GM19035 (cell line): ENCODE measurements around the gene ZNF564.
"Not testable (repeated sequence)": the region's sequence is repeated elsewhere in the genome, so short reads cannot be mapped to it uniquely, and the experiment has no call there.

Experiments used
- ATAC-seq: cut with Tn5 transposase; IDR thresholded peaks from one replicate; pipeline ENCODE4 v1.9.1; 2021; ENCODE audit not compliant: unreplicated experiment

The ZNF564 gene

DNA sequence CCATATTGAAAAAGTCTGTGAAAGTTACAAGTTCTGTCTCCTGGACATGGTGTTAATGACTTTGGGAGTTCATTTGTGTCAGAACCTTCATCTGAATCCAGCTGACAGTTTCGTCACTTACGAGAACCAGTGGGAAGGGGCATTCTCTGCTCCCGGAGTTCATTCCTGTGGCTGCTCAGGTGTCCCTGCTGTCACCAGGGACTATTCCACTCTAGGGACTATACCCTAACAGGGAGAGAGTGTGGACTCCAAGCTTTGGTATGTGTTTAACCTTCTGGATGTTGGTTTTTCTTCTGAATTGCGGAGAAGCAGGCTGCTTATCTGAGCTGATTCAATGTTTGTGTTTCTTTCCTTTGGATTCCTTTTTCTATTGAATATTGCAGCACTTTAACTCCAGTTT lies 54.2 kb downstream of the ZNF564 start:
- ATAC-seq = no peak

DNA sequence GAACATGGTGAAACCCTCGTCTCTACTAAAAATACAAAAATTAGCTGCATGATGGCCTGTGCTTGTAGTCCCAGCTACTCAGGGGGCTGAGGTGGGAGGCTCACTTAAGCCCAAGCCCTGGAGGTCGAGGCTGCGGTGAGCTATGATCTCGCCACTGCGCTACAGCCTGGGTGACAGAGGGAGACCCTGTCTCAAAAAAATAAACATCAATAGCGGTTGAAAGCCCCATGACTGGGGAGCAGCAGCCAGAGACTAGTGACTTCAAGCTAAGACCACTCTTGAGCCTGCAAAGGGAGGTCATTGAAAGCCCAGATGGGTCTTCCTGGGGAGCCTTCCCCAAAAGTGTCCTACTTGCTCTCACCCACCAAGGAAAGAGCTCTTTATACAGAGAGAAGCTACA lies 54.8 kb downstream of the ZNF564 start:
- no peak for ATAC-seq

DNA sequence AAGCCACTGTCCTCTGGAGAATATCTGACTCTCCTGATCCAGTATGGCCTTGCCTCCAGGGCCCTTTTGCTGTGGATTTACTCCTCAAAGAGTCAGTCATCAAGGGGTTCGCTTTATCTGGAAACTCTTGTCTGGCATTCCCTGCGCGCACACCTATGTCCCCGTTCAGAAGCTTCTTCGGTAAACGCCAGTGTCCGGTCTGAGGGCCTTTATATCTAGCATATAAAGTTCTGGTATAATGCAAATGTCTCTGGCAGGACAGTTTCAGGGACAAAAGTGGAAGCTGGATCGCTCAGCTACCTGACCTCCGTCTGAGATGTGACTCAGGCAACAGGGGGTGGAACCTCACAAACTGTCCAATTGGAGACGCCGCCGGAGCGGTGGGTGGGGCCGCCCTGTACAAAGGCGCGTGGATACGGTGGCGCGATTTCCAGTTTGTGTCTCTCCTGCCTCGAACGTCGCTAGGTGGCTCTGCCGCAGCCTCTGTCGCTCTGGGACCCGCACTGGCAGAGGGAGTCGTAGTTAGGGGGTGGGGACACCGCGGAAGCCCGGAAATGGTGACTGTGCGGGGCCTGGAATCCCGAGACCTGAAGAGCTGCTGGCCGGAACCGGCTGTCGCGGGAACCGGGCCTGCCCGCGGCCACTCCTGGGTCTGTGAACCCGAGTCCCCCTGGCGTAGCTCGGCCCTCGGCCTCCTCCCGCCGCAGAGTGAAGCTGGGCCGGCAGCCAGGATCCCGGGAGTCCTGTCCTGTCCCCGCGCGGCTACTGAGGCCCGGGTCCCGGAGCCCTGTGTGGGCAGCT lies 56.1 kb downstream of the ZNF564 start:
- peak; percentile 83 for ATAC-seq

DNA sequence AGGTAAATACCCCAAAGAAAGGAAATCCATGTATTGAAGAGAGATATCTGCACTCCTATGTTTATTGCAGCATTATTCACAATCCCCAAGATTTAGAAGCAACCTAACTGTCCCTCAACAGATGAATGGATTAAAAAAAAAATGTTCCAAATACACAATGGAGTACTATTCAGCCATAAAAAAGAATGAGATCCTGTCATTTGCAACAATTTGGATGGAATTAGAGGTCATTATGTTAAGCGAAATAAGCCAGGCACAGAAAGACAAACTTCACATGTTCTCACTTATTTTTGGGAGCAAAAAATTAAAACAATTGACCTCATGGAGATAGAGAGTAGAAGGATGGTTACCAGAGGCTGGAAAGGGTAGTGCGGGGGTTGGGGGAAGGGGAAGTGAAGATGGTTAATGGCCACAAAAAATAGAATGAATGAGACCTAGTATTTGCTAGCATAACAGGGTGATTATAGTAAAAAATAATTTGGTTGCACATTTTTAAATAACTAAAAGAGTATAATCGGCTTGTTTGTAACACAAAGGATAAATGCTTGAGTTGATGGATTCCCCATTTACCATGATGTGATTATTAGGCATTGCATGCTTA lies 56.9 kb downstream of the ZNF564 start:
- ATAC-seq = no peak

DNA sequence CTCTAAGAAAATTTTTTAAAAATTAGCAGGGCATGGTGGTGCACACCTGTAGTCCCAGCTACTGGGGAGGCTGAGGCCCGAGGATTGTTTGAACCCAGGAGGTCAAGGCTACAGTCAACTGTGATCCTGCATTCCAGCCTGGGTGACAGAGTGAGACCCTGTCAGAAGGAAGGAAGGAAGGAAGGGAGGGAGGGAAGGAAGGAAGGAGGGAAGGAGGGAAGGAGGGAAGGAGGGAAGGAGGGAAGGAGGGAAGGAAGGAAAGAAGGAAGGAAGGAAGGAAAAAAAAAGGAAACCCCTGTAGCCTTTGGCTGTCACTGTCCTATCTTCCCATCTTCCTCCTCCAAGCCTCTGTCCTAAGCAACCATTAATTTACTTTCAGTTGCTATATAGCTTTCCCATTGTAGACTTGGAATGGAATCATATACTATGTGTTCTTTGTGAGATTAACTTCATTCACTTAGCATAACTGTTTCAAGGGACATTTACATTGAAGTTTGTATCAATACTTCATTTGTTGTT lies 65.0 kb downstream of the ZNF564 start:
- ATAC-seq = not testable (repeated sequence)

DNA sequence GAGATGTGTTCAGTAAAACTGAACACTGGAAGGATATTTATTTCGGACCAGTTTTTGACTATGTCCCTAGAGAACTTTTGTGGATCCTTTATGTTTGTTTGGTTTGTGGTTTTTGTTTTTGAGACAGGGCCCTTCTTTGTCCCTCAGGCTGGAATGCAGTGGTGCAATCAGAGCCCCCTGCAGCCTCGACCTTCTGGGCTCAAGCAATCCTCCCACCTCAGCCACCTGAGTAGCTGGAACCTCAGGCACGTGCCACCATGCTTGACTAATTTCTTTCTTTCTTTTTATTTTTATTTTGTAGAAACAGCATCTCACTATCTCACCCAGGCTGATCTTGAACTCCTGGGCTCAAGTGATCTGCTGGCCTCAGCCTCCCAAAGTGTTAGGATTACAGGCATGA lies 65.7 kb downstream of the ZNF564 start:
- no peak for ATAC-seq

DNA sequence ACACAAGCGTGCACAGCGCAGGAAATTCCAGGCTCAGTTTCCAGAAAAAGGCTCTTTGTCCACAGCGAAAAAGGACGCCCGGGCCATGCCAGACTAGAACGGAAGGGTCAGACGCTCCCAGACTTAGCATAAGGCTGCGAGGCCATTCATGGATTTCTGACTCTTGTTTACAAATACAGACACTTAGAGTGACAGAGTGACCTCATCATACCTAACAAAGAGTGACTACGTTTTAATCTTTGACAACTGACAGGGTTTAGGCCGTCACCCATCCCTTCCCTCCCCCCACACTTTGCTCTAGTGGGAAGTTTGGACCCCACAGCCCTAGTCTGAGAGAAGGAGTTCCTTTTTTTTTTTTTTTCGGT lies 66.2 kb downstream of the ZNF564 start:
- ATAC-seq = peak; percentile 14

DNA sequence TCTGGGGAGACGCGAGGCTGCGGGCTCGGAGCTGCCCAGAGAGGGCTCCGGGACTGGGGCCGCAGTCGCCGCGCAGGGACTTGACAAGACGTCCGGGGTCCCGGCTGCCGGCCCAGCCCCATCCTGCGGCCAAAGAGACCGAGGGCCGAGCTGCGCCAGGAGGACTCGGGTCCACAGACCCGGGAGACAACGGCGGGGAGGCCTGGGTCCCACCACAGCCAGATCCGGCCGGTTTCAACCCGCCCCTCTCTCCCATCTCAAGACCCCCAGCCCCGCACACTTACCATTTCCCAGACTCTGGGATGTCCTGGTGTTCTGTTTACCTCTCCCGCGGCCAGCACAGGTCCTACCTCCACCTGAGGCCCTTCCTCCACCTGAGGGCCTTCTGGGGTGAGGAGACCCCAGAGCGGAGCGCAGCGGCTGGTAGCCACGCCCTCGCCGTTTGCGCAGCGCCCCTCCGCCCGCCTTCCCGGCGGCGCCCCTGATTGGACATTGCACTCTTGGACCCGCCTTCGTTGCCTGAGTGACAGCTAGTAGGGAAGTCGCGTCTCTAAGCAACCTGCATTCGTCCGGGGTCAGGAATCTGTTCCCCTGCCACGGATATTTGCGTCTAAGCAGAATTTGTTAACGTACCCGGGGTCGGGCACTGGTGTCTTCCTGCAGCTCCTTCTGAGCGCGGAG lies 66.8 kb downstream of the ZNF564 start, which contains the start of gene ZNF709:
Gene ZNF709 (minus strand): TSS at position 446 of the 681 bp plus-strand sequence. CDS start 159 bp downstream, at position 287.
- ATAC-seq = peak; percentile 92

DNA sequence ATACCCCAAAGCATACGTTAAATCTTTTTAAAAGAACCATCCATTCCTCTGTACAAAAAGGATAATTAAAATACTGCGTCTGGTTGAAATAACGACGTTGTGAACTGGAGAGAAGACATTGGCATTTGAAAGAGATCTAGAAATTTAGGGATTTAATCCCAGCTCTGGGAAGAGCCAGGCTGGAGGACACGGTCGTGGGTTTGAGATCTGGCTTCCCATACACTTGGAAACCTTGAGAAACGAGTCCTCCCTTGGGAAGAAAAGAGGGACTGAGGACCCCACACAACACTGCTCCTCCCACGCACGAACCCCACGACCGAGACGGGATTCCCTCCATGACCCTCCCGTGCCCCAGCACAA lies 67.3 kb downstream of the ZNF564 start:
- ATAC-seq = no peak

DNA sequence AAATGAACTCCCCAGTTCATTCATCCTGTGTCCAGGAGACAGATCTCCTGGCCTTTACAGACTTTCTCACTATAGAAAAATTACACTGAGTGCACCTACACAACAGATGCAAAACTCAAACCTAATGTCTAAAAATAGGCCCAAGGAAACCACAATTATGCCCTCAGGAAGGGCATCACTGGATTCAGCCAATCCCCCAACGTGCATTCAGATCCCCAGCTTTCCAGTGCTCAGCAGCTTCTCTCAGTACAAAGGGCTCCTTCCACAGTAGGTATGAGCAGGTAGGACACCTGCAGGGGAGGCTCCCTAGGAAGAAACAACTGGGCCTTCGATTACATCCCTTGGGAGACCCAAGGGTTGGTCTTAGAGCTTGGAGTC lies 68.8 kb downstream of the ZNF564 start:
- no peak for ATAC-seq

DNA sequence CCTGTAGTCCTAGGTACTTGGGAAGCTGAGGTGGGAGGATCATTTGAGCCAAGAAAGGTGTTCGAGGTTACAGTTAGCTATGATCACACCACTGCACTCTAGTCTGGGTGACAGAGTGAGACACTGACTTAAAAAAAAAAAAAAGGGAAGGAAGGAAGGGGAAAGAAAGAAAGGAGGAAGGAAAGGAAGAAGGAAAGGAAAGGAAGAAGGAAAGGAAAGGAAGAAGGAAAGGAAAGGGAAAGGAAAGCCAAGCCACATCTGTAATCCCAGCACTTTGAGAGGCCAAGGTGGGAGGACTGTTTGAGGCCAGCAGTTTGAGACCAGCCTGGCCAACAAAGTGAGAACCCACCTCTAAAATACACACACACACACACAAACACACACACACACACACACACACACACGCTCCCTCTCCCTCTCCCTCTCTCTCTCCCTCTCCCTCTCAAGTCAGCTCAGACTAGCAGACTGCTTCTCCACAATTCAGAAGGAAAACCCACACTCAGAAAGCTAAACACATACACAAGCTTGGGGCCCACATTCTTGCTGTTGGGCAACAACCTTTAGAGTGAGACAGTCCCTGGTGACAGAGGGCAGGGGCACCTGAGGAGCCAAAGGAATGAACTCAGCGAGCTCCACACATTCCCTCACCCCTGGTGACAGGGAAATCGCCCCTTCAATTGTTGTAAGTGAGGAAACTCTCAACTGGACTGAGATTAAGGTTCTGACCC lies 69.3 kb downstream of the ZNF564 start:
- no peak for ATAC-seq

DNA sequence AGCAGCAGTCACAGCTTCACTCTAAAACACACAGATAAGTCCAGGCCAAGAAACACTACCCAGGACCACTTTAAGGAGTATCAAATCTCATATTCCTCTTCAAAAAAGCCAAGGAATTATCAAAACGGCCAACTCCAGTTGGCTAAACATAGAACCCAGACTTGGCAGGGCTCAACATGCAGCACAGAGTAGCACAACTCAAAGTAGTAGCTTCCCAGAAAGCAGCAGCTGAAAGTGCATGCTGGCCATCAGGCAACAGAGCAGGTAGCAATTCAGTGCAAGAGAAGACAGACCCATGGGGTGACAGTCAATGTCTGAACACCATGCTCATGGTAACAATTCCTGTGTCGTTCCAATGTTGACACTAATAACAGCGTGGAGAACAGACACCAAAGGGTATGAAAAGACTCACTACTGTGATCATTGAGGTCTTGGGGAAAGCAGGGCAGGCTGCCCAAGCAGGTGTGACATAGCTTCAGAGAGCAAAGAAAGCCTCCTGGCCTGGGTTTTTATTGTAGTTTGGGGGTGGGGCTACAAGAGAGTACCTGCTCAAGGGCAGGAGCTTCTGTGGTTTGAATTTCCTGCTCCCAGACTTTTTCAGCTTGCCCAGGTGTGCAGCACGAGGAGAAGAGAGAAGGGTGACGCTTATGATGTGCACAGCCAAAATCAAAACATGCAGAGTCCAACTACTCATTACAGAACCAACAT lies 72.9 kb downstream of the ZNF564 start:
- no peak for ATAC-seq
